Measurements from ENCODE around the gene FAM20A.

Gene FAM20A

DNA sequence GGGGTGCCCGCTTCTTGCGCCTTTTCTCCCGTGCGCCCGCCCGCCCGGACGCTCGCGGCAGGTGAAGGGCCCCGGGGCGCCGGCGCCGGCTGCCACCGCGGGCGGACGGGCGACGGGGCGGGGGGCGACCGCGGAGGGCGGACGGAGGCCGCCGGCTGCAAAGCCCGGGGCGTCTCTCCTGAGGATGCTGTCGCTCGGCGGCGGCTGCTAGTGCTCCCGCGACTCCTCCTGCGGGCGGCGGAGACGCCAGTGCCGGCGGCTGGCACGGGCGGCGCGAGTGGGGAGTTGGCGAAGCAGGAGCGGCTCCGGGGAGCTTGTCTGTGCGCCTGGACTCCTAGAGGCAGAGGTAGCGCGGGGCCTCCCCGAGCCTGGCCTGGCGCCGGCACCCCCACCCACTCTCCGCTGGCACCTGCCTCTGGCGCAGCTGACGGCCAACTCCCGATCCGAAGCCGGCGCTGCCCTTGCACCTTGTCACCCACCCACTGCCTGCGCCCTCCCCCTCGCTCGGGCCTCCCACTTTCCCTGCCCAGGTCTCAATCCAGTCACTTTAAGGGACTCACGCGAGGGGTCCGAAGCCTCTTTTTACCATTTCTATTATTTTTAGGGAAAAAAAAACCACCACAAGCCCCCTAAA lies at the start of gene FAM20A:
FAM20A (minus strand) TSS at position 437 of the 634 bp plus-strand sequence. CDS start 701 bp downstream, outside the sequence.
- no peak for DNase-seq (ENCODE audit: low spot score)

DNA sequence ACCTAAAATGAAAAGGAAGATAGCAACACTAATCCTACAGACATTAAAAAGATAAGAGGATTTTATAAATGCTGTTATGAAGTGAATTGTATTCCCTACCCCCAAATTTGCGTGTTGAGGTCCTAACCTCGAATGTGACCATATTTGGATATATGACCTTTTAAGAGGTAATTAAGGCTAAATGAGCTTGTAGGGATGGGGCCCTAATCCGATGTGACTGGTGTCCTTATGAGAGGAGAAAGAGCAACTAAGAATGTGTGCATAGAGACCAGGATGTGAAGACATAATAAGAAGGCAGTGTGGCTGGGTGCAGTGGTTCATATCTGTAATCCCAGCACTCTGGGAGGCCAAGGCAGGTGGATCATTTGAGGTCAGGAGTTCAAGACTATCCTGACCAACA lies 48.2 kb upstream of the FAM20A start:
- DNase-seq (ENCODE audit: low spot score), result no peak

- DNase-seq (ENCODE audit: low spot score), result no peak
Observed at GRCh38 chr17:68646626-68647526, 45.7 kb upstream of the FAM20A start.

- DNase-seq (ENCODE audit: low spot score), result no peak
Observed at GRCh38 chr17:68642118-68642412, 40.9 kb upstream of the FAM20A start.

DNA sequence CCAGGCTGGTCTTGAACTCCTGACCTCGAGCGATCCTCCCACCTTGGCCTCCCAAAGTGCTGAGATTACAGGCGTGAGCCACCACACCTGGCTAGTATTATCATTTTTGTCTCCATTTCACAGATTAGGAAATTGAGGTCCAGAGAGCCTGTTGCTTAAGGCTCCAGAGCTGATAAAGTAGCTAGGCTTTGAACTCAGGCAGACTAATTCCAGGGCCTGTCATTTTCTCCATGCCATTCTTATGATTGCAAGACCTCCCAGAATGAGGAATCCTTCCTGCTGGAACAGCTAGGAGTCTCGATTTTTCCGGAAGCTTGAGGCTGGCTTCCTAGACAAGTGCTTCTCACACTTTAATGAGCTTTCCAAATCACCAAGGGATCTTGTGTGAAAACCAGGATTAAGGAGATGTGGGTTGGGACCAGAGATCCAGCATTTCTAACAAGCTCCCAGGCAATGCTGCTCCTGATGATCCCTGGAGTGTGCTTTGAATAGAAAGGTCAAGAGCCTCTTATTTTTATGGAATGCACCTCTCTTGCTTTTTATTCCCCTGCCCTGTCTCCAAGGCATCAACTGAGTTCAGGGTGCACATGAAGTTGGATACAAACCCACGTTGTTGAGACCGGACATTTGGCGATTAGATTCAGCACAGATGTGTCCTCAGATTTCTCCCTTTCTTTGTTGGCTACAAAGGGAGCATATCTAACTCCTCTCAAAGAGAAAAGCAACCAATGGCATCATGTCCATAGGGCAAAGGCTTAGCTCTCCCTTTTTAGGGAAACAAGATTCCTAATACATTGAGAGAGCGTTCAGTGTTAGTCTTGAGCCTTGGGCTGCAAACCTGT lies 40.3 kb upstream of the FAM20A start:
- DNase-seq (ENCODE audit: low spot score), result no peak

DNA sequence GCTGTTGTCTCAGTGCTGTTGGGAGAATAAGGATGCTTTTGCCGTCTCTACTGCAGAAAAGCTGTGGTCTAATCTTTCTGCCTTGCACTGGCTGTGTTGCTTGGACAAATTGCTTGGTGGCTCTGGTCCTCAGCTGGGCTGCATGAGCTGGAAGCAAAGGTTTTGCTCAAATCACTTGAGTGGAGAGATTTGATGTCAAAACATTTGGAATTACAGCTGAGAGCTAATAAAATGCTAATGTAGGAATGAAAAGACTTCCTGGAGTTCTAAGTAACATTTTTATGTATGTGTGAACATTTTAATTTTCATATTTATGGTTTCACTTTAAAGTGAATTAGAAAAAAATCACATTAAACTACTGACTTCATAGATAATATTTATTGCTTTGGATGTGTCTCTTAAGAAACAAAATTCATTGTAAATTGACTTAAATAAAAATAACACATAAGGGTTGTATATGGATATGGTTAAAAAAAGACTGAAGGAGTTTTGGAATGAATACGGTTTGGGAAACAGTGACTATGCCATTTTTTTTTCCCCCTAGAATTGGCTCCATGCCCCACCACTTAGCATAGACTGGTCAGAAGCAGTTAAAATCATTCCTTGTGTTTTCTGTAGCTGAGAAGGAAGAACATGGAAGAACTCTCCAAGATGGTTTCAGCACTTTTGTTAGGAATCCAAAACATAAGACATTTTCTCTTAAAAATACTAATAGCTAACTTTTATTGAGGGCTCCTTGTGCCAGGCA lies 39.2 kb upstream of the FAM20A start:
- no peak for DNase-seq (ENCODE audit: low spot score)

DNA sequence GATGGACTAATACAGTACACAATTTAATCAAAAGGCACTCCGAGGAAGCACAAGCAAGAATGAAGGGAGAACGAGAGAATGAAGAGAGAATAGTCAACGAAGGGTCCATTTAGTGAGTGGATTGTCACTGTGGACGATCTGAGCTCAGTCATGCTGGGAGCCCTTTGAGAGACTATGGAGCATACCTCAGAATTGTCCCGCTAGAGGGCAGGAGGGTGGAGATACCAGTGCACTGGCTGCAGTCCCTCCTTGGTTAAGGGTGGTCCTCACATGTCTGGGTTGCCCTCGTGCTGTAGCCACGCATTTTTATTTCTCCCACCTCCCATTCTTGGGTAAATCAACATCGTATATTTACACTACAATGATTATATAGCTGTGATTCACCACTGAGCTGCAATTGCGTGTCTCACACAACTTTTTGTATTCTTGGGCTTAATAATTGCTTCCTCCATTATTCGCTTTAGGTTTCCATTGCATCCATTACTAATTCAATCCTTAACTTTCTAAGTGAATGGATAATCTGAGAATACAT lies 33.2 kb upstream of the FAM20A start:
- DNase-seq (ENCODE audit: low spot score), result no peak

- DNase-seq (ENCODE audit: low spot score), result no peak
Observed at GRCh38 chr17:68628576-68628957, 27.4 kb upstream of the FAM20A start.

- DNase-seq (ENCODE audit: low spot score), result no peak
Observed at GRCh38 chr17:68627956-68628575, 26.9 kb upstream of the FAM20A start.

DNA sequence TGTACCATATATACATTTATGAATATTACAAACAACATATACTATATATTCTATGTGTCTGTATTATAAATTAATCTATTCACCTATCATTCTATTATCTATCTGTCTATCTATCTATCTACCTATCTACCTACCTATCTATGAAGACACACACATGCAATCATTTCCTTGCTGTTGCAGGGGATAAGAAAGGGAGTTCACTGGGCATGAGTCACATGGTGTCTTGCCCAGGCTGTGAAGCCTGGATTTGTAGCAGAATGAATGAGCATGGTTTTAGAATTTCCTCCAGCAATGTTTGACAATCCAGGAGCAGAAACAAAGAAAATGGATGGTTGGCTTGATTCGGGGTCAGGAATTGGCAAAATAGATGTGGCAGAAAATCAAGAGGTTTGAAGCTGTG lies 23.2 kb upstream of the FAM20A start:
- DNase-seq (ENCODE audit: low spot score), result no peak

GRCh38 chr17:68623811-68624210 lies 22.6 kb upstream of the FAM20A start:
- no peak for DNase-seq (ENCODE audit: low spot score)

- no peak for DNase-seq (ENCODE audit: low spot score)
Observed at GRCh38 chr17:68622423-68622822, 21.3 kb upstream of the FAM20A start.

DNA sequence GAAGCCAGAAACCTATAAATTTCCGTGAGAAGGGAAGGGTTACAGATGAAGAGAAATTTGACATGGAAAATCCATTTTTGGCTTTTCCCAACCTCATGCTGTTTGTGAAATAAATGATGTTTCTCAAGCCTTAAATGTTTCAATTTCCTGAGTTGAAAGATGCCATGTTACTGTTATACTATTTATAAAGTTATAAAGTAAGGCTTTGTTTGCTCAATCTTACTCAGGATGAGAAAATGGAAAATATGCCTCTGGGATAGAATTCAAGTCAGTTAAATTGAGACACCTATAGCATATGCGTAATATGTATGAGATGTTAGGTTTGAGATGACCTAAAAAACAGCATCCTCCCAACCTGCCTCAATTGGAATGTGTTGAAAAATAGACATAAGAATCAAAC lies 19.9 kb upstream of the FAM20A start:
- DNase-seq (ENCODE audit: low spot score), result no peak

GRCh38 chr17:68616334-68616733 lies 15.2 kb upstream of the FAM20A start:
- DNase-seq (ENCODE audit: low spot score), result no peak

- DNase-seq (ENCODE audit: low spot score), result no peak
Observed at GRCh38 chr17:68614718-68615117, 13.6 kb upstream of the FAM20A start.

- peak; percentile 24 for DNase-seq (ENCODE audit: low spot score)
Observed at GRCh38 chr17:68613739-68614298, 12.7 kb upstream of the FAM20A start.

- DNase-seq (ENCODE audit: low spot score), result no peak
Observed at GRCh38 chr17:68612923-68613292, 11.7 kb upstream of the FAM20A start.

GRCh38 chr17:68612209-68612922 lies 11.2 kb upstream of the FAM20A start:
- DNase-seq (ENCODE audit: low spot score), result no peak

GRCh38 chr17:68611353-68612208 lies 10.4 kb upstream of the FAM20A start:
- DNase-seq (ENCODE audit: low spot score), result no peak
